A549 (cell line): ENCODE measurements around the gene FAM13A. TPM values are rescaled to one million over a fixed set of nuclear protein-coding genes. Genes with fewer than 3 reads are reported as not detected.

ENCODE experiments used
- ATAC-seq, 2 experiments: fragments of 200-7000 bp in 1 of 2; fragments of >200 bp in 1 of 2; cut with Nextera tagmentation in 1 of 2; cut with Tn5 transposase in 1 of 2; 3 replicates each; pipeline versions ENCODE4 v1.8.0 to v1.9.1; 2018 to 2020; ENCODE audit warnings: mild to moderate bottlenecking in 1 of 2, moderate library complexity in 1 of 2
- CTCF ChIA-PET: fragments of 300-600 bp; sonication (Branson Sonifier 250); formaldehyde crosslinking; extraction: SDS; loops from one replicate; lab custom pipeline; 2021; ENCODE audit warnings: antibody characterized with exemption, inconsistent platforms; lab: Yijun Ruan, JAX
- POLR2A ChIA-PET: fragments of 350-600 bp; formaldehyde crosslinking; extraction: SDS; loops from one replicate; lab custom pipeline; 2021; ENCODE audit warnings: antibody characterized with exemption, inconsistent platforms; lab: Yijun Ruan, JAX
- DNase-seq, 2 experiments: peaks; one replicate each; pipeline versions ENCODE4 v3.0.0 to v3.0.0-alpha.2; 2011 to 2016; ENCODE audit warnings: low read depth in 1 of 2, low spot score in 1 of 2
- FAIRE-seq: peaks from 2 replicates; lab custom pipeline; 2011; peaks lifted over from hg19 to GRCh38; lab: Jason Lieb, UNC
- H3K27ac ChIP-seq, 2 experiments: fragments of >200 bp; sonication (Bioruptor Twin); formaldehyde crosslinking; 3 replicates each; pipeline ENCODE4 v1.5.1; 2016 to 2017
- H3K4me1 ChIP-seq: fragments of >200 bp; sonication (Bioruptor Twin); formaldehyde crosslinking; 3 replicates; pipeline ENCODE4 v1.6.1; 2016
- H3K4me2 ChIP-seq: fragments of >200 bp; sonication (Bioruptor Twin); formaldehyde crosslinking; 3 replicates; pipeline ENCODE4 v1.6.1; 2016
- H3K4me3 ChIP-seq: fragments of >200 bp; sonication (Bioruptor Twin); formaldehyde crosslinking; 3 replicates; pipeline ENCODE4 v1.5.1; 2016
- H3K9me3 ChIP-seq: fragments of >200 bp; sonication (Bioruptor Twin); formaldehyde crosslinking; 3 replicates; pipeline ENCODE4 v1.6.1; 2016
- CBX8 ChIP-seq: fragments of 200-600 bp; sonication (generic); IDR thresholded peaks from 2 replicates; pipeline ENCODE4 v1.6.1; 2016
- CHD2 ChIP-seq: fragments of 150-350 bp; IDR thresholded peaks from 2 replicates; pipeline ENCODE4 v1.6.1; 2014; ENCODE audit warnings: low read length; ENCODE audit not compliant: partially characterized antibody
- EHMT2 ChIP-seq: fragments of 200-600 bp; sonication (generic); IDR thresholded peaks from 2 replicates; pipeline ENCODE4 v1.6.1; 2016; ENCODE audit warnings: antibody characterized with exemption, low read depth, mild to moderate bottlenecking, moderate library complexity
- EP300 ChIP-seq, 2 experiments: fragments of >200 bp; sonication (Bioruptor Twin); formaldehyde crosslinking; IDR thresholded peaks; 2 replicates in 1 of 2; 3 replicates in 1 of 2; pipeline ENCODE4 v1.6.1; 2016 to 2017
- ESRRA ChIP-seq: fragments of 150-350 bp; IDR thresholded peaks from 2 replicates; pipeline ENCODE4 v1.6.1; 2014; ENCODE audit warnings: mild to moderate bottlenecking, low read length, borderline replicate concordance
- FOSL2 ChIP-seq, 2 experiments: fragments of 450-650 bp in 1 of 2; fragments of >200 bp in 1 of 2; sonication (Bioruptor Twin) in 1 of 2; formaldehyde crosslinking; IDR thresholded peaks; 2 replicates each; pipeline versions ENCODE4 v1.5.0 to v1.6.1; 2016 to 2020; ENCODE audit warnings: mild to moderate bottlenecking in 1 of 2, moderate library complexity in 1 of 2
- FOXS1 ChIP-seq: fragments of 250-450 bp; sonication (Bioruptor Pico); IDR thresholded peaks from 2 replicates; pipeline ENCODE4 v1.5.0; 2020; ENCODE audit warnings: mild to moderate bottlenecking, moderate library complexity
- GATA3 ChIP-seq: IDR thresholded peaks from 2 replicates; pipeline ENCODE4 v1.6.1; 2012; ENCODE audit warnings: borderline replicate concordance
- HEYL ChIP-seq: fragments of 250-450 bp; sonication (Bioruptor Pico); IDR thresholded peaks from 2 replicates; pipeline ENCODE4 v1.8.0; 2021; ENCODE audit warnings: mild to moderate bottlenecking, moderate library complexity
- HOXB13 ChIP-seq: fragments of 250-450 bp; sonication (Bioruptor Pico); IDR thresholded peaks from 2 replicates; pipeline ENCODE4 v1.5.0; 2020; ENCODE audit warnings: low read depth, mild to moderate bottlenecking, moderate library complexity
- HOXB5 ChIP-seq: fragments of 250-450 bp; sonication (Bioruptor Pico); IDR thresholded peaks from 2 replicates; pipeline ENCODE4 v1.5.0; 2020; ENCODE audit warnings: mild to moderate bottlenecking, moderate library complexity
- JUNB ChIP-seq: fragments of >200 bp; sonication (Bioruptor Twin); formaldehyde crosslinking; IDR thresholded peaks from 2 replicates; pipeline ENCODE4 v1.6.1; 2016
- KDM5A ChIP-seq: fragments of 200-600 bp; sonication (generic); IDR thresholded peaks from 2 replicates; pipeline ENCODE4 v1.6.1; 2016; ENCODE audit warnings: antibody characterized with exemption, mild to moderate bottlenecking
- MAFK ChIP-seq: fragments of 450-650 bp; IDR thresholded peaks from 2 replicates; pipeline ENCODE4 v1.6.1; 2014; ENCODE audit not compliant: partially characterized antibody
- NFE2L2 ChIP-seq: fragments of 150-350 bp; conservative IDR thresholded peaks from 2 replicates; pipeline ENCODE4 v1.6.1; 2014; ENCODE audit warnings: low read length
- NPAS2 ChIP-seq: fragments of 250-450 bp; sonication (Bioruptor Pico); IDR thresholded peaks from 2 replicates; pipeline ENCODE4 v1.8.0; 2022; ENCODE audit warnings: mild to moderate bottlenecking, moderate library complexity, borderline replicate concordance
- NR3C1 ChIP-seq: fragments of >200 bp; sonication (Bioruptor Twin); formaldehyde crosslinking; IDR thresholded peaks from 3 replicates; pipeline ENCODE4 v1.6.1; 2017
- PHF8 ChIP-seq: fragments of 200-600 bp; sonication (generic); IDR thresholded peaks from 2 replicates; pipeline ENCODE4 v1.6.1; 2016; ENCODE audit warnings: low read depth, mild to moderate bottlenecking, antibody characterized with exemption, moderate library complexity, borderline replicate concordance
- POLR2A ChIP-seq: IDR thresholded peaks from 2 replicates; pipeline ENCODE4 v1.6.1; 2012; ENCODE audit warnings: mild to moderate bottlenecking, low read length
- RAD21 ChIP-seq, 2 experiments: fragments of >200 bp in 1 of 2; sonication (Bioruptor Twin) in 1 of 2; formaldehyde crosslinking in 1 of 2; IDR thresholded peaks in 1 of 2; conservative IDR thresholded peaks in 1 of 2; 2 replicates in 1 of 2; 3 replicates in 1 of 2; pipeline ENCODE4 v1.6.1; 2012 to 2018; ENCODE audit warnings: inconsistent platforms in 1 of 2
- RFX5 ChIP-seq: fragments of 450-650 bp; IDR thresholded peaks from 2 replicates; pipeline ENCODE4 v1.7.1; 2014; ENCODE audit warnings: antibody characterized with exemption, mild to moderate bottlenecking, moderate library complexity
- TFCP2L1 ChIP-seq: fragments of 250-450 bp; sonication (Bioruptor Pico); IDR thresholded peaks from 2 replicates; pipeline ENCODE4 v1.5.0; 2021; ENCODE audit warnings: mild to moderate bottlenecking
- ZC3H11A ChIP-seq: fragments of 450-650 bp; IDR thresholded peaks from 2 replicates; pipeline ENCODE4 v1.6.1; 2014; ENCODE audit warnings: antibody characterized with exemption, mild to moderate bottlenecking
- ZFP36 ChIP-seq: fragments of 450-650 bp; IDR thresholded peaks from 2 replicates; pipeline ENCODE4 v1.6.1; 2014; ENCODE audit warnings: borderline replicate concordance; ENCODE audit not compliant: partially characterized antibody
- WGBS: methylation state at CpG from one replicate; pipeline ENCODE4 v1.1.6; 2017; ENCODE audit errors: missing lambda C conversion rate; 5-methylcytosine and 5-hydroxymethylcytosine counted together
- polyA plus RNA-seq, 4 experiments: library from polyadenylated mRNA; depleted of rRNA in 3 of 4; stranded (reverse); fragments of >200 nt; fragmentation: RNase III in 1 of 4; extraction: RNeasy Plus Mini Kit Qiagen cat#74134 plus additional on column Dnase treatment in 1 of 4; gene quantifications; 2 replicates in 3 of 4; 3 replicates in 1 of 4; pipeline ENCODE4 v1.2.3, GENCODE V29; 2011 to 2017
- TF ChIP-seq, protein P1 (sequence below): fragments of 200-600 bp; sonication (generic); IDR thresholded peaks from 2 replicates; pipeline ENCODE4 v1.6.1; 2016; ENCODE audit warnings: antibody characterized with exemption, mild to moderate bottlenecking, moderate library complexity
- TF ChIP-seq, protein P2 (sequence below): IDR thresholded peaks from 2 replicates; pipeline ENCODE4 v1.6.1; 2012; ENCODE audit warnings: low read depth, borderline replicate concordance

FAM13A gene
- polyA plus RNA-seq, 2 of the 4 experiments (the other 2 are of a cell fraction) = 6.5 to 22.0 TPM

DNA sequence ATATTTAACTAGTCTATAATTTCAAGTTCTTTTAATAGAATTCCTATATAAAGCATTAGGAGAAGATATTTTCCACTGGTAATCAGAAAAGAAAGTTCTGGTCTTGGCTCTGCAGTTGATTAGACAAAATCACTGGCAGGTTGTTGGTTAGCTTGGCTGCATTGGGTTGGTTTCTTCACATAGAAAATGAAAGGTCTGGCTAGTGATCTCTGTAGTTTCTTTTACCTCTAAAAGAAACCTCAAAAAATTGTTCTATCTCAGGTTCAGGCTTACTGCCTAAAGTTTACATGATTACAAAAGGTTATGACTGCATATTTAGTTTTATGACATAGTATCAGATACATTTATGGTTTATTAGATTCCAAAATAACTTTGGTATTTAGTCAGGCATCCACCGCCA, 263.5 kb downstream of the FAM13A start:
- ATAC-seq (no peak), DNase-seq (no peak), FAIRE-seq (no peak)
- no peak overlapping the region for H3K4me3 ChIP-seq
- ChIA-PET POLR2A (no interaction called here), CTCF (interaction anchor here (1.7 kb wide), 1 partner anchor 254 kb away, joined by 3 read pairs; no protein-coding TSS in a partner anchor)
- 93% methylated on average over 1 of the region's 1 CpG for WGBS
- H3K9me3 ChIP-seq = no peaks in the 10 kb centered on the region; the same call in 2 of the 3 replicates
- H3K27ac ChIP-seq = no peak overlapping the region
- H3K4me1 ChIP-seq = peaks cover 14% of the 10 kb centered on the region
- TF ChIP-seq CHD2 = no peak
- no peak for TF ChIP-seq POLR2A
- no peak for TF ChIP-seq RAD21 (conservative IDR thresholded peaks at IDR 0.05 in 1 of 2, IDR thresholded peaks at IDR 0.05 in 1 of 2)
- TF ChIP-seq ZC3H11A = no peak
- no peak for TF ChIP-seq HOXB5
- TF ChIP-seq, protein P1, sequence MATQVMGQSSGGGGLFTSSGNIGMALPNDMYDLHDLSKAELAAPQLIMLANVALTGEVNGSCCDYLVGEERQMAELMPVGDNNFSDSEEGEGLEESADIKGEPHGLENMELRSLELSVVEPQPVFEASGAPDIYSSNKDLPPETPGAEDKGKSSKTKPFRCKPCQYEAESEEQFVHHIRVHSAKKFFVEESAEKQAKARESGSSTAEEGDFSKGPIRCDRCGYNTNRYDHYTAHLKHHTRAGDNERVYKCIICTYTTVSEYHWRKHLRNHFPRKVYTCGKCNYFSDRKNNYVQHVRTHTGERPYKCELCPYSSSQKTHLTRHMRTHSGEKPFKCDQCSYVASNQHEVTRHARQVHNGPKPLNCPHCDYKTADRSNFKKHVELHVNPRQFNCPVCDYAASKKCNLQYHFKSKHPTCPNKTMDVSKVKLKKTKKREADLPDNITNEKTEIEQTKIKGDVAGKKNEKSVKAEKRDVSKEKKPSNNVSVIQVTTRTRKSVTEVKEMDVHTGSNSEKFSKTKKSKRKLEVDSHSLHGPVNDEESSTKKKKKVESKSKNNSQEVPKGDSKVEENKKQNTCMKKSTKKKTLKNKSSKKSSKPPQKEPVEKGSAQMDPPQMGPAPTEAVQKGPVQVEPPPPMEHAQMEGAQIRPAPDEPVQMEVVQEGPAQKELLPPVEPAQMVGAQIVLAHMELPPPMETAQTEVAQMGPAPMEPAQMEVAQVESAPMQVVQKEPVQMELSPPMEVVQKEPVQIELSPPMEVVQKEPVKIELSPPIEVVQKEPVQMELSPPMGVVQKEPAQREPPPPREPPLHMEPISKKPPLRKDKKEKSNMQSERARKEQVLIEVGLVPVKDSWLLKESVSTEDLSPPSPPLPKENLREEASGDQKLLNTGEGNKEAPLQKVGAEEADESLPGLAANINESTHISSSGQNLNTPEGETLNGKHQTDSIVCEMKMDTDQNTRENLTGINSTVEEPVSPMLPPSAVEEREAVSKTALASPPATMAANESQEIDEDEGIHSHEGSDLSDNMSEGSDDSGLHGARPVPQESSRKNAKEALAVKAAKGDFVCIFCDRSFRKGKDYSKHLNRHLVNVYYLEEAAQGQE = no peak
- TF ChIP-seq EHMT2 = no peak
- TF ChIP-seq NPAS2 (CRISPR knock-in tag) = no peak
- TF ChIP-seq PHF8 = no peak
- no peak for TF ChIP-seq ZFP36
- TF ChIP-seq, protein P2, sequence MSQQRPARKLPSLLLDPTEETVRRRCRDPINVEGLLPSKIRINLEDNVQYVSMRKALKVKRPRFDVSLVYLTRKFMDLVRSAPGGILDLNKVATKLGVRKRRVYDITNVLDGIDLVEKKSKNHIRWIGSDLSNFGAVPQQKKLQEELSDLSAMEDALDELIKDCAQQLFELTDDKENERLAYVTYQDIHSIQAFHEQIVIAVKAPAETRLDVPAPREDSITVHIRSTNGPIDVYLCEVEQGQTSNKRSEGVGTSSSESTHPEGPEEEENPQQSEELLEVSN = no peak
- TF ChIP-seq KDM5A = no peak
- no peak for TF ChIP-seq MAFK
- TF ChIP-seq RFX5 = no peak
- no peak overlapping the region for H3K4me2 ChIP-seq

DNA sequence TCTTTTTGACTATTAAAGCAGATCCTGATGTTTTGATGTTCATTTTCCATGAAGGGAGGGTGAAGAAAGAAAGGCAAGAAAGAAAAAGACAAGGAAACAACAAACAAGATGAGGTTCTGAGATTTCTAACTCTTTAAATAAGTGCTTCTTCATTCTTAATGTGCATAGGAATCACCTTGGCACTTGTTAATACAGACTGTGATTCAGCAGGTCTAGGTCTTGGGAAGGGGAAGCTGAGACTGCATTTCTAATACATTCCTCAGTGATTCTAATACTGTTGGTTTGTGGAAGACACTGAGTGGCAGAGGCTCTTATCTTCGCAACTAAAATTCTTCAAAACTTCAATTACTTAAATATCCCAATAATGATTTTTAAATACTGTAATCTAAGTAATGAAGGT, 264.2 kb downstream of the FAM13A start:
- ATAC-seq = peak; percentile 56 to 60; a peak in 4 of 6 replicates

DNA sequence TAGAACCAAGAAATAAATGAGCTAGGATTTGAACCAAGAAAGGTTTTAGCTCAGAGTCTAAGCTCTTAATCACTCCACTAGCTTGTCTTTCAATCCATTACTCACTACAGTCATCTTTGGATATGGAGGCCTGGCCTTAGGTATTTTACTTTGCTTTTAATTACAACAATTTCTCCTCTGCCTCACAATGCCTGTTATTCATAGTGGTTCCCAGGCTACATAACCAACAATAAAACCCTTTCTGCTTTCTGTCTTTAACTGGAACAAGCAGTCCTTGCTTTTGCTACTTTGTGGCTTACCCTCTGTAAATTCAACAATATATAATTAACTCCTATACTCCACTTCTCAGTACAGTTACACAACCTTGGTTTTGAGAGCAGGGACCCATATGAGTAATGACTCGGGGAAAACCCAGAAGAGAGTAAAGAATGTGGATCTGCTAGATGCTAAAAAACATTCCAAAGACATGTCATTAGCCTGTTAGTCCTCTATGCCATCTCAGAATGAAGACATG, 264.7 kb downstream of the FAM13A start:
- CTCF ChIA-PET = interaction anchor here (1.7 kb wide), 1 partner anchor 253 kb away, joined by 3 read pairs; no protein-coding TSS in a partner anchor
- peak overlapping the region in 1 of 2 experiments; percentile 11; a peak in 1 of 6 replicates for H3K27ac ChIP-seq
- H3K4me1 ChIP-seq = peaks cover 14% of the 10 kb centered on the region
- peak overlapping the region; percentile 50; the same call in 2 of the 3 replicates for H3K4me2 ChIP-seq
- H3K4me3 ChIP-seq = no peak overlapping the region
- no peak for FAIRE-seq
- DNase-seq = peak; percentile 5 to 9
- POLR2A ChIA-PET = interaction anchor here (1.1 kb wide), 1 partner anchor 269 kb away, joined by 3 read pairs; the partner anchor contains the start of gene PYURF
- 27% methylated on average over 1 of the region's 1 CpG for WGBS
- ATAC-seq = peak; percentile 68 to 78; a peak in 5 of 6 replicates
- H3K9me3 ChIP-seq = no peaks in the 10 kb centered on the region; the same call in 2 of the 3 replicates
- no peak for TF ChIP-seq FOSL2 (IDR thresholded peaks at IDR 0.05)
- no peak for TF ChIP-seq FOSL2 (CRISPR knock-in tag; IDR thresholded peaks at IDR 0.05)
- no peak for TF ChIP-seq PHF8
- no peak for TF ChIP-seq FOXS1 (CRISPR knock-in tag)
- no peak for TF ChIP-seq CBX8
- no peak for TF ChIP-seq NFE2L2
- TF ChIP-seq ZFP36 = no peak
- no peak for TF ChIP-seq TFCP2L1 (CRISPR knock-in tag)

More for the DNA sequence above, 264.2 kb downstream of the FAM13A start:
- Histone ChIP-seq H3K27ac (peak overlapping the region; percentile 11 to 39; a peak in 1 of 6 replicates), H3K9me3 (no peaks in the 10 kb centered on the region; the same call in 2 of the 3 replicates), H3K4me1 (peaks cover 14% of the 10 kb centered on the region), H3K4me2 (peak overlapping the region; percentile 50; the same call in 2 of the 3 replicates), H3K4me3 (no peak overlapping the region)
- ChIA-PET POLR2A (interaction anchor here (1.1 kb wide), 1 partner anchor 269 kb away, joined by 3 read pairs; the partner anchor contains the start of gene PYURF), CTCF (interaction anchor here (1.7 kb wide), 1 partner anchor 253 kb away, joined by 3 read pairs; no protein-coding TSS in a partner anchor)
- no peak for TF ChIP-seq EHMT2
- TF ChIP-seq JUNB = no peak
- no peak for TF ChIP-seq EP300 (IDR thresholded peaks at IDR 0.05)
- TF ChIP-seq MAFK = no peak
- no peak for TF ChIP-seq HOXB13 (CRISPR knock-in tag)
- no peak for TF ChIP-seq HEYL
- TF ChIP-seq ZC3H11A = no peak
- TF ChIP-seq FOXS1 (CRISPR knock-in tag) = no peak
- no peak for TF ChIP-seq ESRRA
- TF ChIP-seq GATA3 = no peak
- no peak for TF ChIP-seq NR3C1
- 97% methylated on average over 1 of the region's 1 CpG for WGBS
- FAIRE-seq (no peak), DNase-seq (peak in 1 of 2 experiments; percentile 3)
